H1 (cell line): ENCODE measurements around the gene POLL. TPM values are rescaled to one million over a fixed set of nuclear protein-coding genes. Genes with fewer than 3 reads are reported as not detected.

Experiments
- FOSL1 ChIP-seq: IDR thresholded peaks from 2 replicates; pipeline ENCODE4 v1.6.1; 2011; ENCODE audit warnings: mild to moderate bottlenecking, low read depth, low read length, moderate library complexity; ENCODE audit not compliant: insufficient read depth
- polyA plus RNA-seq, 7 experiments: library from polyadenylated mRNA; depleted of rRNA in 3 of 7; stranded (reverse) in 5 of 7; unstranded in 2 of 7; fragments of >200 nt in 5 of 7; fragments of 200-250 nt in 2 of 7; gene quantifications; 1 replicate in 5 of 7; 2 replicates in 1 of 7; 4 replicates in 1 of 7; pipeline versions ENCODE4 v1.2.1 to v1.2.3, GENCODE V29; 2011 to 2013; ENCODE audit warnings: missing spikeins in 2 of 7, mixed read lengths in 2 of 7
- total RNA-seq: library from RNA; stranded (reverse); fragmentation: NEBNext Ultra II Directional; extraction: Animal tissue kit (Norgen Biotek cat#: 25700); gene quantifications from 2 replicates; pipeline ENCODE4 v1.2.1, GENCODE V29; 2021

Gene POLL
- total and polyA plus RNA-seq, 2 of the 8 experiments (the other 6 are each of a cell fraction or from before 2014, with no cell fraction given) = 26.1 to 45.9 TPM

DNA sequence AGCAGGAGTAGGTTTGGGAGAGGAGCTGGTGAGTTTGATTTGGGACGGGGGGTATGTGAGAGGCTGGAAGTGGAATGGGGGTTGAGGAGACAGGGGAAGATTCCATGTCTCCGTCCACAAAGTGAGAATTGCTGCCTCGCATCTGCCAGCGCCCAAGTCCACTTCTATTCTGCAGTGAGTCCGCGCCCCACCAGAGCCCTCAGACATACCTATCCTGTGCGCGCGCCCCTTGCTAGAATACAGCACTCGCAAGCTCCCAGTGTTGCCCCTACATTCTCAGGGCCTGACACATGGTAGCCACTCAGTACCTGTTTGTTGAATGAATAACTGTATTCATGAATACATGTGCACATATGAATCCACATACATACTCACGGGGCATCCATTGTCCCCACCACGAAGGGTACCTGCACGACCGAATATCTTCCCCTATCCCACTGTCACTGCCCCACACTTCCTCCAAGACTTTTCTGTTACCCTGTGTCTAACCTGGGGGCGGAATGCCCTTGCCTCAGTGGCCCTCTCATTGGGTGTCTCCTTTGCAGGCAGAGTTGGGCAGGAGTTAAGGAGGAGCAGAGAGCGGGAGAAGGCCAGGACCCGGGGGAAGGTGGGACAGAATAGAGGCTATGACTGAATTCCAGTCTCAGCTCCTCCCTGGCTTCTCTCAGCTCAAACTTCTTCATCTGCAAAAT, 19.9 kb downstream of the POLL start (continued):
- no peak for TF ChIP-seq FOSL1
